AG09309 (cell line): ENCODE measurements around the gene ZDHHC7.

ENCODE experiments used
- DNase-seq: peaks from one replicate; pipeline ENCODE4 v3.0.0-alpha.2; 2010; ENCODE audit warnings: low read depth
- H3K4me3 ChIP-seq: 2 replicates; pipeline ENCODE4 v1.5.1; 2011; ENCODE audit warnings: mild to moderate bottlenecking, low read depth, low read length, moderate library complexity; ENCODE audit not compliant: control insufficient read depth
- TF ChIP-seq, protein P1 (sequence below): IDR thresholded peaks from 2 replicates; pipeline ENCODE4 v1.5.1; 2011; ENCODE audit warnings: mild to moderate bottlenecking, low read depth, low read length, inconsistent platforms; ENCODE audit not compliant: insufficient read depth, control insufficient read depth; ENCODE audit errors: missing control alignments

ZDHHC7 gene

DNA sequence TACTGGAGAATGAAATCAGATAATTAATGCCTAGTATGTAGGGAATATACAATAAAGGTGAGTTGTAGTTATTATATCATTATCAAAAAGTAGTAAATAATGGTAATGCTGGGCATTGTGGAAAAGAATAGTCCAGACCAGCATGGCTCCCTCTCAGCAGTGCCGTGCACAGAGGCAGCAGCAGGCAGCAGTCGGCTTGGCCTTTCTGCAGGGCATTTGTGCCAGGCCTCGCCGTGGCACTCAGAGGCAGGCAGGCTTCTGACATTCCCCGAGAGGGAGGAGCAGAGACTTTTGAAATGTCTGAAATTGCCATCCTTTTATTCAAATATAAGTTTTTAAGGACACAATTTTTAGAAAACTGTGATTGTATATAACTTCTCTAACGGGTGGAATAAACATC, 31.3 kb upstream of the ZDHHC7 start:
- H3K4me3 ChIP-seq, result no peak overlapping the region
- TF ChIP-seq, protein P1, sequence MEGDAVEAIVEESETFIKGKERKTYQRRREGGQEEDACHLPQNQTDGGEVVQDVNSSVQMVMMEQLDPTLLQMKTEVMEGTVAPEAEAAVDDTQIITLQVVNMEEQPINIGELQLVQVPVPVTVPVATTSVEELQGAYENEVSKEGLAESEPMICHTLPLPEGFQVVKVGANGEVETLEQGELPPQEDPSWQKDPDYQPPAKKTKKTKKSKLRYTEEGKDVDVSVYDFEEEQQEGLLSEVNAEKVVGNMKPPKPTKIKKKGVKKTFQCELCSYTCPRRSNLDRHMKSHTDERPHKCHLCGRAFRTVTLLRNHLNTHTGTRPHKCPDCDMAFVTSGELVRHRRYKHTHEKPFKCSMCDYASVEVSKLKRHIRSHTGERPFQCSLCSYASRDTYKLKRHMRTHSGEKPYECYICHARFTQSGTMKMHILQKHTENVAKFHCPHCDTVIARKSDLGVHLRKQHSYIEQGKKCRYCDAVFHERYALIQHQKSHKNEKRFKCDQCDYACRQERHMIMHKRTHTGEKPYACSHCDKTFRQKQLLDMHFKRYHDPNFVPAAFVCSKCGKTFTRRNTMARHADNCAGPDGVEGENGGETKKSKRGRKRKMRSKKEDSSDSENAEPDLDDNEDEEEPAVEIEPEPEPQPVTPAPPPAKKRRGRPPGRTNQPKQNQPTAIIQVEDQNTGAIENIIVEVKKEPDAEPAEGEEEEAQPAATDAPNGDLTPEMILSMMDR, result no peak
- no peak for DNase-seq

DNA sequence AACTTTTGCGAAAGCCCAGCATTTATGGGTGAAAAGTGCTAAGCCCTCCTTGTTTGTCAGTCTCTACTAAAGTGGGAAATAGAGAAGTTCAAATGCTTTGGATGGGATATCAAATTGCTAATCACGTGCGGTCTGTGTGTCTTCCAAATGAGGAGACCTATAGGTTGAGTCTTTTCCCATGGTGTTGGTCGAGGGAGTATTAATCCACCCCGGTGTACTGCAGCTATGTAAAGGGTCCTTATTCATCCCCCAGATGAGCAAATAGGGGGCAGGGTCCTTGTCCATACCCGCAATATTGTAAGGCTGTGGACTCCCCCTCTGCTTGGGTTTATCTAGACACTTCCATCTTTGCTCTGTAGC, 30.8 kb upstream of the ZDHHC7 start:
- no peak overlapping the region for H3K4me3 ChIP-seq
- TF ChIP-seq, protein P1, result no peak
- DNase-seq, result no peak

DNA sequence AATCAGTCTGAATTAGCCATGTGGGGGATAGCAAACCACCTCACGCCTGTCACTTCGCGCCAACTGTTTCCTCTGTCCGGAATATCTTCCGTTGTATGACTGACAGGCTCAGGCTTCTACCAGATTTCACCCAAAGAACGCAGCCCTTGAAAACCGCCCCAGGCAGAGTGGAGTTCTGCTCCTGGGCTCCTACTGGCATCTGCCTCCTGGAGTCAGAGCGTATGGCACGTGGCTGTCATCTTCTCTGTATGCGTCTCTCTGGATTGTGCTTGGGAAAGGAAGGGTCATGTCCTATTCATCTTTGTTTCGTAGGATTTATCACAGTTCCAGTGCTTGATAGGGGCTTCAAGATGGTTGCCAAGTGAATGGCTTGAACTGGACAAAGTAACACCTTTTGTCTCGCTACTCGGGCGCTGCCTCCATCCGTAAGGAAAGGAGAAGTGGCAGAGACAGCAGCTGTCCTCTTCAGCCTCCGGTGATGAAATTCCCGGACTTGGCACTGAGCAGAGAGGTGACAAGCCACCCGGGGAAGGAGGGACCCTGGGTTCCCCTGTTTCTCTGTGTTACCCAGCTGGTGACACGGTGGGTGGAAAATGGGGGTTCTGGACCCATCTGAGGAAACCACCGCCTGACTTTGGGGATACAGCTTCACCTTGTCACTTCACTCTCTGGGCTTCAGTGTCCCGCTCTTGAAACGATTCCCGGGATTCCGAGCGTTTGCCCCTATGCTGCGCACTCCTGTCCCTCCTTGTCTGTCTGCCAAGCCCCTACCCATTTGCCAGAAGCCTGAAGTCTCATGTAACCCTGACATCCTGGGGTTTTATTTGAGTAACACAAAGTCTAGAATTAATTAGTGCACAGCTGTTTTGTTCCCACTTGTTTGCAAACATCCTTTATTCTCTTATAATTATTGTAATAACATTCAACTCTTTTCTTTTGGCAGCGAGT, 30.2 kb upstream of the ZDHHC7 start:
- no peak for DNase-seq
- TF ChIP-seq, protein P1, result no peak
- no peak overlapping the region for H3K4me3 ChIP-seq

DNA sequence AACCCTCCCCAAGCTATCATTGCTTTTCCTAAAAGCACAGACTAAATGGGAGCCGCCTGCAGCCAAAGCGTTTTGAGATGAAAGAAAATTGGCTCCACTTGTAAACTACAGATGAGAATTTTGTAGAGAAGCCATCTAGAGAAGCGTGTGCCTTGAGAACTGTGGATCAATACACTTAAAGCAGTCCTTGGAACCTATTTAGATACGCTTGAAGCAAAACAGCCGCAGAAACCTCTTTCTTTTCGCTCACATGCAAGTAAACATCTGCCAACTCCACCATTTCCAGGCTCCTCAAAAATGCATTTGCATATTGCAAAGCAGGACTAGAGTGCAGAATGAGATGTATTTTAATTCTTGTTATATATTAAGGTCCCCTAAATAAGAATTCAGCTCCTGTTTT, 29.4 kb upstream of the ZDHHC7 start:
- no peak for DNase-seq
- H3K4me3 ChIP-seq, result no peak overlapping the region
- TF ChIP-seq, protein P1, result no peak

DNA sequence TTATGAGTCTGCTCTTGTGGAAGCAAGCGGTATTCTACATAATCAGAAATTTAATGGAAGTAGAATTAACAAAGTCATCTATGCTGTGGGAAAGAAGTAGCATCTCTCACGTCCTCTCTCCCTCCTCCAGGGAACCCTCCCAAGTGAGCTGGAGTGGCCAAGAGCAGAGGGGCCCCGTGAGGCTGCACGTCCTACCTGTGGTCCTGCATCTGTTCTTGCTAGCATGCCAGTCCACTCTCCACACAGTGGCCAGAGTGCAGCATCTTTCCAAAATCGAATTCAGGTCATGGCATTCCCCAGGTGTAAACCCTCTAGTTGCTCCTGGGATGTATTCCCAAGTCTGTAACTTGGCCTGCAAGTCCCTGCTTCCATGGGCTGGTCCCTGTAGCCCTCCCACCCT, 26.4 kb upstream of the ZDHHC7 start:
- TF ChIP-seq, protein P1, result no peak
- no peak for DNase-seq
- no peak overlapping the region for H3K4me3 ChIP-seq

DNA sequence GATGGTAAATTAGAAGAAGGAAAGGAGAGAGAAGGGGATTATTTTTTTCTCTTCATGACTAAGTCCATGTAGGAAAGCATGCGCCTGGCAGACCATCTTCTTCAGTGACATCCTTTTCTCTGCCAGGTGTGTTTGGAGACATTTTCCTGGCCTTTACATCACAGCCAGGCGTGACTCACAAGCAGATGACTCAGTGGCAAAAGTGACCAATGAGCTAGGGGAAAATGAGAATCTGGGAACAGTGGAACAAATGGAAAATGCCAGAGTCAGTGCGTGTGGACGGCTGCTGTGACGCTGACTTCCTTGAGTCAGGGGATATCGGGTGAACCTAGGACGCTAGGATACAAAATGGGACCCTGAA, 25.7 kb upstream of the ZDHHC7 start:
- peak; percentile 37 for DNase-seq
- no peak overlapping the region for H3K4me3 ChIP-seq
- TF ChIP-seq, protein P1, result no peak
